ENCODE measurements around the gene RANBP9. TPM values are rescaled to one million over a fixed set of nuclear protein-coding genes. Genes with fewer than 3 reads are reported as not detected.

Gene RANBP9
- total RNA-seq, 1 donor from 2014 or later = 72.0 TPM

GRCh38 chr6:13679996-13680395 lies 31.6 kb downstream of the RANBP9 start:
- TF ChIP-seq CTCF (IDR thresholded peaks at IDR 0.05) = no peak
- no peak overlapping the region for H3K4me3 Mint-ChIP-seq (ENCODE audit: unreplicated experiment)
- no peaks in the 10 kb centered on the region for H3K27me3 Mint-ChIP-seq (ENCODE audit: low read depth)
- H3K9me3 Mint-ChIP-seq (ENCODE audit: low read depth) = peaks cover 14% of the 10 kb centered on the region
- H3K27ac Mint-ChIP-seq (ENCODE audit: unreplicated experiment) = no peak overlapping the region
- peaks cover 5% of the 10 kb centered on the region for H3K36me3 Mint-ChIP-seq (ENCODE audit: low read depth)
- H3K4me1 Mint-ChIP-seq (ENCODE audit: low read depth) = peaks cover 30% of the 10 kb centered on the region
- DNase-seq (ENCODE audit: low spot score) = no peak

DNA sequence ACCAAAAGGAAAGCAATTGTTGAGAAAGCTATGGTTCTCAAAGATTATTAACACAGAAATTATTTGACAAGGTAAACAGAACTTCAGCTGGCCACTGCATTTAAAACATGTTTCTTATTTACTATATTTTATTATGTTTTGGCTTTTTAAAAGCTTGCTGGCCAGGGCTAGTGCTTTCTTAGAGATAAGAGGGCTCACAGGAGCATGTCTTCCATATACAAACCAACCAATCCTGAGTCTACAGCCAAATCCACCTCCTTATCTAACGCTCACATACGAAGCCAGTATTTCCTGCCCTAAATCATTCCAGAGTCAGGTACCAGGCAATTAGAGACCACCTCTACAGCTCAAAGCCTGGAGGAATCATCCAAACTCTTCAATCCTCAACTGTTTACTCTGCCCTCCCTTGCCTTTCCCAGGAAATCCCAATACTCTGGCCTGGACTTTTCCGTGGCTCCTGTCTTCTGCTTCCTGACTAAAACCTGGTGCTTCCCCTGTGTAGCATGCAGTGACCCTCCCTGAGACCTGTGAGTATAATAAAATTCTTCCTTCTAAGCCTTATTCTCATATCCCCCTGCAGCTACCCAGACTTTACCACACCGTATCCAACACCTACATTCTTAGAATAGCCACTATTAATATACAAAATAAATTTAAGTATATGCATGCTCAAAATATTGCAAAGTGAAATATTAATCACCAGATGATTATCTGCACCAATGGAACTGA lies 33.2 kb downstream of the RANBP9 start:
- H3K27ac Mint-ChIP-seq (ENCODE audit: unreplicated experiment) = peak overlapping the region; percentile 22
- no peak for TF ChIP-seq CTCF (IDR thresholded peaks at IDR 0.05)
- H3K4me3 Mint-ChIP-seq (ENCODE audit: unreplicated experiment) = no peak overlapping the region
- peaks cover 5% of the 10 kb centered on the region for H3K36me3 Mint-ChIP-seq (ENCODE audit: low read depth)
- no peaks in the 10 kb centered on the region for H3K27me3 Mint-ChIP-seq (ENCODE audit: low read depth)
- H3K9me3 Mint-ChIP-seq (ENCODE audit: low read depth) = peaks cover 14% of the 10 kb centered on the region
- peaks cover 33% of the 10 kb centered on the region for H3K4me1 Mint-ChIP-seq (ENCODE audit: low read depth)
- DNase-seq (ENCODE audit: low spot score) = no peak

GRCh38 chr6:13677878-13678254 lies 33.8 kb downstream of the RANBP9 start:
- no peak for TF ChIP-seq CTCF (IDR thresholded peaks at IDR 0.05)
- peaks cover 5% of the 10 kb centered on the region for H3K36me3 Mint-ChIP-seq (ENCODE audit: low read depth)
- H3K9me3 Mint-ChIP-seq (ENCODE audit: low read depth) = peaks cover 14% of the 10 kb centered on the region
- no peak overlapping the region for H3K4me3 Mint-ChIP-seq (ENCODE audit: unreplicated experiment)
- H3K4me1 Mint-ChIP-seq (ENCODE audit: low read depth) = peaks cover 35% of the 10 kb centered on the region
- no peaks in the 10 kb centered on the region for H3K27me3 Mint-ChIP-seq (ENCODE audit: low read depth)
- no peak for DNase-seq (ENCODE audit: low spot score)
- H3K27ac Mint-ChIP-seq (ENCODE audit: unreplicated experiment) = no peak overlapping the region

DNA sequence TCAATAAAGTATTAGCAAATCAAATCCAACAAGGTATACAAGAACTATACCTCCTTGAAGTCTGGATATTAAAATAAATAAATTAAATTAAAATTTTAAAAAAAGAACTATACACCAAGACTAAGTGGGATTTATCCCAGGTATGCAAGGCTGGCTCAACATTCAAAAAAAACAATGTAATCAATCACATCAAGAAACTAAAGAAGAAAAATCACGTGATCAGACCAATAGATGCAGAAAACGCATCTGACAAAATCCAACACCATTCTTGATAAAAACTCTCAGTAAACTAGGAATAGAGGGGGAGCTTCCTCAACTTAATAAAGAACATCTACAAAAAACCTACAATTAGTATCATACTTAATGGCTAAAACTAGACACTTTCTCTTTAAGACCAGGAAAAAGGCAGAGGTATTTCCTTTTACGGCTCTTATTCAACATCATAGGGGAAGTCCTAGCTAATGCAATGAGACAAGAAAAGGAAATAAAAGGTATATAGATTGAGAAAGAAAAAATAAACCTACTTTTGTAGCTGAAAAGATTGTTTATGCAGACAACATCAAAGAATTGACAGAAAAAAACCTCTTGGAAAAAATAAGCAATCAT lies 35.0 kb downstream of the RANBP9 start:
- Mint-ChIP-seq H3K27me3 (ENCODE audit: low read depth) (no peaks in the 10 kb centered on the region), H3K36me3 (ENCODE audit: low read depth) (peaks cover 5% of the 10 kb centered on the region), H3K4me1 (ENCODE audit: low read depth) (peaks cover 46% of the 10 kb centered on the region), H3K4me3 (ENCODE audit: unreplicated experiment) (no peak overlapping the region), H3K27ac (ENCODE audit: unreplicated experiment) (no peak overlapping the region), H3K9me3 (ENCODE audit: low read depth) (peaks cover 14% of the 10 kb centered on the region)
- DNase-seq (ENCODE audit: low spot score) = no peak
- no peak for TF ChIP-seq CTCF (IDR thresholded peaks at IDR 0.05)

- TF ChIP-seq CTCF (IDR thresholded peaks at IDR 0.05) = no peak
- DNase-seq (ENCODE audit: low spot score) = no peak
- H3K27ac Mint-ChIP-seq (ENCODE audit: unreplicated experiment) = peak overlapping the region; percentile 58
- no peaks in the 10 kb centered on the region for H3K27me3 Mint-ChIP-seq (ENCODE audit: low read depth)
- peaks cover 53% of the 10 kb centered on the region for H3K4me1 Mint-ChIP-seq (ENCODE audit: low read depth)
- peaks cover 10% of the 10 kb centered on the region for H3K9me3 Mint-ChIP-seq (ENCODE audit: low read depth)
- no peak overlapping the region for H3K4me3 Mint-ChIP-seq (ENCODE audit: unreplicated experiment)
- peaks cover 4% of the 10 kb centered on the region for H3K36me3 Mint-ChIP-seq (ENCODE audit: low read depth)
These were observed 37.0 kb downstream of the RANBP9 start for GRCh38 chr6:13674533-13675190.

All from chondrocyte (in vitro differentiated cells).